ENCODE measurements around the gene SLC6A12. TPM values are rescaled to one million over a fixed set of nuclear protein-coding genes. Genes with fewer than 3 reads are reported as not detected.

Gene SLC6A12
- total RNA-seq, 2 experiments from 2014 or later, result not detected

DNA sequence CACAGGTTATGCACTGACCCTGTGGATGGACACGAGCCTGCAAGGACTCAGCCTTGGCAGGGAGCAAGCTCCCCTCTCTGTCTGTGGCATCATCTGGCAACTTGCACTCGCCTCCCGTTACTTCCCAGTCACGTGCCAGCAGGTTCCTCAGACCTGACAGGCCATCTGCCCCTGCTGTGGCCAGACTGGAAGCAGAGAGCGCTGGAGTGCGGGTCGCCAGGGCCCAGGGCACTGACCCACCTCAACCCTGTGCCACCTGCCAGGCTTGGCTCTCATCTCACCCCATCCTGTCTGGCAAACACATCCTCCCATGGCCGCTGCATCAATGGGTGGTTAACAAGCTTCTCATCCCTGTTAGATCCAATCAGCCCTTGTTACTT lies 28.4 kb downstream of the SLC6A12 start:
- no peaks in the 10 kb centered on the region for H3K4me1 Mint-ChIP-seq (ENCODE audit: low read depth)
- Histone ChIP-seq H3K9me3 (ENCODE audit: control insufficient read depth in 1 of 2, insufficient read depth in 1 of 2, low read length in 2 of 2) (peaks cover 0 to 11% of the 10 kb centered on the region in 2 experiments), H3K27ac (ENCODE audit: low read depth in 1 of 2, low read length in 2 of 2) (no peak overlapping the region), H3K4me1 (ENCODE audit: insufficient read depth, low read length) (peaks cover 8% of the 10 kb centered on the region), H3K4me3 (ENCODE audit: low read length) (no peak overlapping the region), H3K27me3 (ENCODE audit: control insufficient read depth in 1 of 2, insufficient read depth in 2 of 2, low read length in 2 of 2) (peaks cover 0 to 12% of the 10 kb centered on the region in 2 experiments), H3K36me3 (ENCODE audit: insufficient read depth, low read length) (no peaks in the 10 kb centered on the region)
- ATAC-seq (ENCODE audit: poor library complexity) (no peak), DNase-seq (no peak)
- ChIA-PET CTCF (no interaction called here), POLR2A (no interaction called here)
- TF ChIP-seq, protein P1, sequence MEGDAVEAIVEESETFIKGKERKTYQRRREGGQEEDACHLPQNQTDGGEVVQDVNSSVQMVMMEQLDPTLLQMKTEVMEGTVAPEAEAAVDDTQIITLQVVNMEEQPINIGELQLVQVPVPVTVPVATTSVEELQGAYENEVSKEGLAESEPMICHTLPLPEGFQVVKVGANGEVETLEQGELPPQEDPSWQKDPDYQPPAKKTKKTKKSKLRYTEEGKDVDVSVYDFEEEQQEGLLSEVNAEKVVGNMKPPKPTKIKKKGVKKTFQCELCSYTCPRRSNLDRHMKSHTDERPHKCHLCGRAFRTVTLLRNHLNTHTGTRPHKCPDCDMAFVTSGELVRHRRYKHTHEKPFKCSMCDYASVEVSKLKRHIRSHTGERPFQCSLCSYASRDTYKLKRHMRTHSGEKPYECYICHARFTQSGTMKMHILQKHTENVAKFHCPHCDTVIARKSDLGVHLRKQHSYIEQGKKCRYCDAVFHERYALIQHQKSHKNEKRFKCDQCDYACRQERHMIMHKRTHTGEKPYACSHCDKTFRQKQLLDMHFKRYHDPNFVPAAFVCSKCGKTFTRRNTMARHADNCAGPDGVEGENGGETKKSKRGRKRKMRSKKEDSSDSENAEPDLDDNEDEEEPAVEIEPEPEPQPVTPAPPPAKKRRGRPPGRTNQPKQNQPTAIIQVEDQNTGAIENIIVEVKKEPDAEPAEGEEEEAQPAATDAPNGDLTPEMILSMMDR (IDR thresholded peaks at IDR 0.05), result no peak
- no peak overlapping the region for H3K27ac Mint-ChIP-seq
- H3K4me3 Mint-ChIP-seq, result no peak overlapping the region
- H3K36me3 Mint-ChIP-seq (ENCODE audit: low read depth), result no peaks in the 10 kb centered on the region
- intact Hi-C loops (cut with DNase I, micrococcal nuclease), result no loop called here
- H3K9me3 Mint-ChIP-seq, result no peaks in the 10 kb centered on the region
- H3K27me3 Mint-ChIP-seq, result peaks cover 28% of the 10 kb centered on the region

DNA sequence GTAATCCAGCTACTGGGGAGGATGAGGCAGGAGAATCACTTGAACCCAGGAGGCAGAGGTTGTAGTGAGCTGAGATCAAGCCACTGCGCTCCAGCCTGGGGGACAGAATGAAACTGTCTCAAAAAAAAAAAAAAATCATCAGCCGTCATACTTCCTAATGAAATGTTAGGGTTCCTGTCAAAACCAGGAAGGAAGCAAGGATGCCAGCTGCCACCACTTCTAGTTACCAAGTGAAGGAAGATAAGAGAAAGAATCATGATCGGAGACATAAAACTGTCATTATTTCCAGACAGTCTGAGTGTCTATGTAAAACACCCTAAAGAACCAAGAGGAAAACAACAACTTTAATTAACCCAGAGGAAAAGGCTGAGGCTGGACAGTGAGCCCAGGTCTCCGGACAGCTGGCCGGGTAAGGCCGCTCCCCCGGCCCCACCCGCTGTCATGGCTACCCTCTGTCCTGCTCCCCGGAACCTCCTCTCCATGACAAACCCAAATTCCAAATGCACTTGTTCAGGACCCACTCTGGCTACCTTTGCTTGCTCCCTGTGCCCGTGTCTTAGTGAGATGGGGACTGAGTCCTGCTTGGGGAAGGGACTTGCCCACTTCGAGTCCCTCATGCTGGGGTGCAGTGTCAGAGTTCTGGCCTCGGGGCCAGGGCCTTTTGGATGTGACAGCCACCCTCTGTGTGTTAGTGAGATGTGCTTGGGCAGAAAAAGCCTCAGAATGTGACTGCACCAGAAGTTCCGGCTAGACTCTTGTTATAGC lies 29.0 kb downstream of the SLC6A12 start:
- intact Hi-C loops (cut with DNase I, micrococcal nuclease), result no loop called here
- CTCF ChIA-PET, result no interaction called here
- Histone ChIP-seq H3K27me3 (ENCODE audit: control insufficient read depth in 1 of 2, insufficient read depth in 2 of 2, low read length in 2 of 2) (peaks cover 0 to 10% of the 10 kb centered on the region in 2 experiments), H3K4me3 (ENCODE audit: low read length) (no peak overlapping the region), H3K4me1 (ENCODE audit: insufficient read depth, low read length) (peaks cover 10% of the 10 kb centered on the region), H3K9me3 (ENCODE audit: control insufficient read depth in 1 of 2, insufficient read depth in 1 of 2, low read length in 2 of 2) (peaks cover 0 to 11% of the 10 kb centered on the region in 2 experiments), H3K27ac (ENCODE audit: low read depth in 1 of 2, low read length in 2 of 2) (no peak overlapping the region), H3K36me3 (ENCODE audit: insufficient read depth, low read length) (no peaks in the 10 kb centered on the region)
- H3K9me3 Mint-ChIP-seq, result no peaks in the 10 kb centered on the region
- H3K4me3 Mint-ChIP-seq, result no peak overlapping the region
- no peaks in the 10 kb centered on the region for H3K36me3 Mint-ChIP-seq (ENCODE audit: low read depth)
- no peak for ATAC-seq (ENCODE audit: poor library complexity)
- DNase-seq, result no peak
- POLR2A ChIA-PET, result no interaction called here
- no peak overlapping the region for H3K27ac Mint-ChIP-seq
- no peaks in the 10 kb centered on the region for H3K4me1 Mint-ChIP-seq (ENCODE audit: low read depth)
- TF ChIP-seq, protein P1 (IDR thresholded peaks at IDR 0.05), result no peak
- peaks cover 27% of the 10 kb centered on the region for H3K27me3 Mint-ChIP-seq

DNA sequence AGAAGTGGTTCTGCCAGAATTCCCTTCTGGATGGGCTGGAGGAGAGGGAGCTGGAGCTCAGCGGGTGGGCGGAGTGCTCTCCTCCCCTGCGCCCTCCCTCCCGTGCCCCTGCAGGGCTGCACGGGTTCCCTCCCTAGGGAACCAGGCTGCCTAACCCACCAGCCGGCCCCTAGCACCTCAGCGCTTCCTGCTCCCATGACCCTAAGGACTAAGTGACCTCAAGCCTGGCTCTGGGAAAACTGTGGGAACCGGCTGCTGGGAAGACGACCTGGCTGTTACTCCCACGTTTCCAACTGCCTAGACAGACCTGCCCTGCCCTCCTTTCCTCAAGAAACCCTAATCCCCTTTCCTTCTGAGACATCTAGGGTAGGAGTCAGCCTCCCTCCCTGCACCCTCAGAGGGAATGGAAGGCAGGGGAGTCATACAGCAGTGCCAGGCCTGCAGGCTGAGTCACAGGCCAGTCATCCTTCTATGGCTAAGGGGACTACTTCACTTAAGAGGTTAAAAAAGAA lies 31.5 kb downstream of the SLC6A12 start:
- DNase-seq, result no peak
- ChIA-PET CTCF (no interaction called here), POLR2A (no interaction called here)
- intact Hi-C loops (cut with DNase I, micrococcal nuclease), result no loop called here
- H3K36me3 Mint-ChIP-seq (ENCODE audit: low read depth), result no peaks in the 10 kb centered on the region
- no peaks in the 10 kb centered on the region for H3K9me3 Mint-ChIP-seq
- no peaks in the 10 kb centered on the region for H3K4me1 Mint-ChIP-seq (ENCODE audit: low read depth)
- Histone ChIP-seq H3K9me3 (ENCODE audit: control insufficient read depth in 1 of 2, insufficient read depth in 1 of 2, low read length in 2 of 2) (peaks cover 0 to 5% of the 10 kb centered on the region in 2 experiments), H3K4me3 (ENCODE audit: low read length) (no peak overlapping the region), H3K27ac (ENCODE audit: low read depth in 1 of 2, low read length in 2 of 2) (no peak overlapping the region), H3K4me1 (ENCODE audit: insufficient read depth, low read length) (peaks cover 5% of the 10 kb centered on the region), H3K36me3 (ENCODE audit: insufficient read depth, low read length) (no peaks in the 10 kb centered on the region), H3K27me3 (ENCODE audit: control insufficient read depth in 1 of 2, insufficient read depth in 2 of 2, low read length in 2 of 2) (peaks cover 0 to 4% of the 10 kb centered on the region in 2 experiments)
- TF ChIP-seq, protein P1 (IDR thresholded peaks at IDR 0.05), result no peak
- no peak overlapping the region for H3K27ac Mint-ChIP-seq
- H3K4me3 Mint-ChIP-seq, result no peak overlapping the region
- no peak for ATAC-seq (ENCODE audit: poor library complexity)
- peaks cover 21% of the 10 kb centered on the region for H3K27me3 Mint-ChIP-seq
